22Rv1 (cell line): Measurements from ENCODE around the gene UBA1.

Experiments used
- H3K27ac ChIP-seq: fragments of 450-650 bp; 2 replicates; pipeline ENCODE4 v1.5.1; 2017
- CTCF ChIP-seq: fragments of 450-650 bp; IDR thresholded peaks from 2 replicates; pipeline ENCODE4 v1.5.1; 2017; ENCODE audit warnings: mild to moderate bottlenecking
- ZFX ChIP-seq: fragments of 450-650 bp; IDR thresholded peaks from 2 replicates; pipeline ENCODE4 v1.6.1; 2017; ENCODE audit warnings: antibody characterized with exemption, borderline replicate concordance

Gene UBA1

GRCh38 chrX:47193475-47194193 is at the start of gene UBA1:
UBA1 (plus strand) TSS chrX:47193829; CDS start chrX:47198803, 4,974 bp downstream.
- TF ChIP-seq ZFX (no peak), CTCF (peak; percentile 61)
- peak within 1 kb of the TSS; percentile 76 for H3K27ac ChIP-seq

- peak overlapping the region; percentile 92 for H3K27ac ChIP-seq
- TF ChIP-seq CTCF: no peak
- no peak for TF ChIP-seq ZFX
Observed at GRCh38 chrX:47143894-47144625, 49.6 kb upstream of the UBA1 start.

- TF ChIP-seq CTCF (peak; percentile 74), ZFX (no peak)
- H3K27ac ChIP-seq: peak within 1 kb of the TSS; percentile 92
Observed at GRCh38 chrX:47144626-47145394, 48.8 kb upstream of the UBA1 start, which contains the start of the genes NDUFB11 and RBM10. NDUFB11 (minus strand) TSS chrX:47144702; CDS start chrX:47144679, 23 bp downstream. RBM10 (plus strand) TSS chrX:47145221; CDS start chrX:47147482, 2,261 bp downstream.

GRCh38 chrX:47145395-47146120 is 48.1 kb upstream of the UBA1 start:
- H3K27ac ChIP-seq: peak overlapping the region; percentile 92
- no peak for TF ChIP-seq CTCF
- no peak for TF ChIP-seq ZFX

- TF ChIP-seq CTCF: no peak
- TF ChIP-seq ZFX: no peak
- peak overlapping the region; percentile 92 for H3K27ac ChIP-seq
Observed at GRCh38 chrX:47146121-47146935, 47.3 kb upstream of the UBA1 start.
